GM03348 (cell line): ENCODE measurements around the gene JAZF1.

Experiments used
- DNase-seq: peaks from one replicate; pipeline ENCODE4 v3.0.0; 2012; ENCODE audit warnings: low spot score

The JAZF1 gene

GRCh38 chr7:28008911-28009310 lies 171.7 kb downstream of the JAZF1 start:
- no peak for DNase-seq

DNA sequence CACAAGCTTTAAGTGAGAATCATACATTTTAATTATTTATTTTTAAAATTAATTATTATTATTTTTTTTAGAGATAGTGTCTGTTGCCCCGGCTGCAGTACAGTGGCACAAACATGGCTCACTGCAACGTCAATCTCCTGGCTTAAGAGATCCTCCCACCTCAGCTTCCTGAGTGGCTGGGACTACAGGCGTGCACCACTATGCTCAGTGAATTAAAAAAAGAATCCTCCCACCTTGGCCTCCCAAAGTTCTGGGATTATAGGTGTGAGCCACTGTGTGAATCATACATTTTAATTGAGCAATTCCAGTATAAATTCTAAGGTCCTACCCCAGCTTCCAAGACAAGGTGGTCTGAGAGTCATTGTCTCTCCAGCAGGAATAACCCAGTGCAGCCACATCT lies 172.4 kb downstream of the JAZF1 start:
- no peak for DNase-seq

DNA sequence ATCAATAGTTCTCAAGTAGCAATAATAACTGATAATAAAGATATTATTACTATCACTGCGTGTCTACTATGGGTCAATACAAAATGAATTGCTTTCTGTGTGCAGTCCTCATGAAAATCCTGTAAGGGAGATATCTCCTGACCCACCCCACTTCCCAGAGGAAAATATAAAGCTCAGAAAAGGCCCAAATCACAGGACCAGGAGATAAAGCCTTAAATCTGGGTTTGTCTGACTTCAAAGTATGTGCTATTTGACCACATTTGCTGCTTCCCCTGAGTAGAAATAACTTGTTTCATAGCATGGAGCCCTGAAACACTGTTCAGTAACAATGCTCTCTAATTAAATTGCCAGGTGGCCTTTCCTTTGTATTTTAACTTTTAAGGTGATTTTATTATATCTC lies 174.1 kb downstream of the JAZF1 start:
- no peak for DNase-seq

DNA sequence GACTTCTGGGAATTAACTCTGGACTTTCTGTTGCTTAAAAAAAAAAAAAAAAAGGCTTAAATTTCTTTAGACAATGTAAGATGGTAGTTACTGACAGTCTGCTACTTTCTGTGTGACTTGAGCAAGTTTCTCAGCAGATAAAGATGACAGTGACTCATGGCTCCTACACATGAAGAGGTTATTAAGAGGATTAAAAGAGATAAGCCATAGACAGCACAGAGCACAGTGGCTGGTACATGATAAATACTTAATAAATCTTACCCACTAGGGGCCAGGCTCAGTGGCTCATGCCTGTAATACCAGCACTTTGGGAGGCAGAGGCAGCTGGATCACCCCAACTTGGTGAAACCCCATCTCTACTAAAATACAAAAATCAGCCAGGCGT lies 174.8 kb downstream of the JAZF1 start:
- DNase-seq, result no peak

DNA sequence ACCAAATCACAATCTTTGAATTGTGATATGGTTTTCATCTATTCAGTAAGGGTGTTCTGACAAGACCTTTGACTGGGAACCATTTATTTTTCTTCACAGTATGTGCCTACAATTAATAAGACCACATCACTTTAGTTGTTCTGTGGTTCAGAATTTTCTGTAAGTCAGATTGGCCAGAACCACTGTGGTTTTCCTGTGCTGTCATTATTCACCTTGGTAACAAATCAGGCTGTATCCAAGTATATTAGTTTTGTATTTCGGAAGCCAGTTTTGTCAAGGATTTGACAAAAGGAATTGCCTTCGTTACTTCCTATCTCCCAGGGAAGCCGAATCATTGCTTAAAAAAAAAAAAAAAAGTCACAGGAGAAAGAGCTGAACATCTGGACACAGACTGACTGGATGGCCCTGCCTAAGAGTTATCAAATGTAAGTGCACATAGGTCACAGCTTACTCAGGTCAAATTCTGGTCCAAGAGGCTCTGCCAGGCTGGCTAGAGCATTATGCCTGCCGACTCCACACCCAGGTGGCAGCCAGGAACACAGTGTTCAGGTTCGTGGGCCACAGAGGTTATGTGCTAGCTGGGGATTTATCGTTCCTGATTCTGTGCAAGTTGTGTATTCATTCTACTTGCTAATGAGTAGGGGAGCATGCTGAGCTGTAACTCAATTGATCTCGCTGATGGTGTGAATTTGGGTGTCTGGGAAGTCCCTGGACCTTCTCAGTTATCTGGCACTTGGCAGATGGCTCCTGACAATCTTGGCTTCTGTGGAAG lies 175.3 kb downstream of the JAZF1 start:
- DNase-seq, result no peak

DNA sequence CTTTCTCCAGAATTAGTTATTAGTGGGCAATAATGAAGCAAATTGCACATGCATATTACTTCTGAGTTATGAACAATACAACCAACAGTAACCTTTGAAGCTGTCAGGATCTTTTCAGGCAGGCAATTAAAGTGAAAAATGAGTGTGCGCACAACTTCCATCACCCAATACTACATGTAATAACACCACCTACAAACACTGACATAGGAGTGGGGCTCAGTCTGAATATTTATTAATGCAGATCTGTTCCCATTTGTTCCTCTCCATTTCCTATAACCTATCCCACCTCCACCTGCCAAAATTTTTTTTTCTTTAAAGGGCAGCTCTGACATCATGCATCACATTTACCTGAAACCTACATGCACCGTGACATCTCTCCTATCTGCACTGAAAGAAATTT lies 177.2 kb downstream of the JAZF1 start:
- DNase-seq, result no peak

DNA sequence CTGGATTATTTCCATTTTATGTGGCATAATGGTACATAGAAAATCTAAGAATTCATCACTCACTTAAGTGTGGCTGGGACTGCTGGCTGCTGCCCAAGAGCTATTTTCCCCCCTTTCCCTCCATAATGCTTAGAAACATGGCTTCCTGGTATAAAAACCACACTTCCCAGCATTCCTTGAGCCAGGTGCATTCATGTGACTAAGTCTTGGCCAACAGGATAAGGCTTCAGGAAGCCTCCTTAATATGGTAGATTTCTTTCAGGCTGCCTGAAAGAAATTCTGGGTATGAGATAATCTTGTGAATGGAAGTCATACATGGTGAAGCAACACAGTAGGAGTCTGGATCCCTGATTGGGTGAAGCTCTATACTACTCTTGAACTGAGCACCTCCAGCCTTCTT lies 178.0 kb downstream of the JAZF1 start:
- DNase-seq, result no peak

DNA sequence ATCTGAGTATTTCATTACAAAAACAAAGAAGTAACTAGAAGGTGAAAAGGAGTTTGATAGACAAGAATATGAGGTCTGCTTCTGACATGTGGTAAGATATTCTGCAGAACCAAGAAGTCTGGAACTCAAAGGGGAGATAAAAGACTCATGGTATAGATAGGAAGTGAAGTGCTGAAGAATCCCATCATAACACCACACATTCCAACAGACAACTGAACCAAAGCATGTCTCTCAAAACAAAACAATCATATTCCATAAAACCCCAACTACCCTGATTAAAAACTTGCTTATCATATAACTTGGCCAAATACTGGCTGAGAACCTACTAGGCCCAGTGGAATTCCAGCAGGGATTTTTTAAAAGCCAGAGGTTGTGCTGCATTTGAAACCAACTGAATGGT lies 178.7 kb downstream of the JAZF1 start:
- no peak for DNase-seq

GRCh38 chr7:27999829-28000228 lies 180.8 kb downstream of the JAZF1 start:
- no peak for DNase-seq

DNA sequence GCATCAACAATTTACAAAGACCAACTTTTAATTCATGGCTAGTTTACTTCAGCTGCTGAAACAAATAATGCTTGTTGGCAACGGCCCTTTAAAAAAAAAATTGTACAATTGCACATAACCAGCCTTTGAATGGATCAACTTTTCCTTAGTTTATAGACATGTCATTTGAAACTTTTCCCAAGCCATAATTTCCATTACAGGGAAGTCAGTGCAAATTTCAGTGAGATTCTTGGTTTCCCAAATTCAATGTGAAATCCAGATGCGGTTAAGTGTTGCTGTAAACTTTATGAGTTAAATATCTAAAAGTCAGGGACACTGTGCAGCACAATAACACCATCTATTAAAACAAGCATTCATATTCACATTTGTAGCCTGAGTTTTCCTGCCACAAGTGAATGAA lies 182.2 kb downstream of the JAZF1 start:
- DNase-seq, result no peak

GRCh38 chr7:27997188-27997707 lies 183.3 kb downstream of the JAZF1 start:
- DNase-seq, result no peak

GRCh38 chr7:27996141-27996540 lies 184.5 kb downstream of the JAZF1 start:
- no peak for DNase-seq

- no peak for DNase-seq
These were observed 185.4 kb downstream of the JAZF1 start for GRCh38 chr7:27995228-27995627.

GRCh38 chr7:27994639-27995038 lies 186.0 kb downstream of the JAZF1 start:
- DNase-seq, result peak; percentile 46

GRCh38 chr7:27992755-27993493 lies 187.7 kb downstream of the JAZF1 start:
- no peak for DNase-seq

DNA sequence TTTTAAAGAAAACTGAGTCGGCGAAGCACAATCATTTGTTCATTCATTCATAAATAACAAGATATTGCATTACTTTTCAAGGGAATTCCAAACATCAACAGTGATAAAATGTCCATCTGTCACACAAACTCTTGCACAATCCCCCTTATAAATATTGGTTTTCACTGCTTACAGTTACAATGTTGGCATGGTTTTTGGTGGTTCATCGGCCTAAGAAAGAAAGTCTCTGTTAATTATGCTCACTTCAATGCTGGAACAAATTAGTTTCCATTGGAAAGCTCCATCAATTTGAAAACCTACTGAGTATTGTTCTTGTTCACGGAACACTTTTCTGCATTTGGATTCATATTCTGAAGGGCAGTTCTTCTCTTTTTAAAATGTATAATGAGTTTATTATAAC lies 188.5 kb downstream of the JAZF1 start:
- DNase-seq, result no peak

DNA sequence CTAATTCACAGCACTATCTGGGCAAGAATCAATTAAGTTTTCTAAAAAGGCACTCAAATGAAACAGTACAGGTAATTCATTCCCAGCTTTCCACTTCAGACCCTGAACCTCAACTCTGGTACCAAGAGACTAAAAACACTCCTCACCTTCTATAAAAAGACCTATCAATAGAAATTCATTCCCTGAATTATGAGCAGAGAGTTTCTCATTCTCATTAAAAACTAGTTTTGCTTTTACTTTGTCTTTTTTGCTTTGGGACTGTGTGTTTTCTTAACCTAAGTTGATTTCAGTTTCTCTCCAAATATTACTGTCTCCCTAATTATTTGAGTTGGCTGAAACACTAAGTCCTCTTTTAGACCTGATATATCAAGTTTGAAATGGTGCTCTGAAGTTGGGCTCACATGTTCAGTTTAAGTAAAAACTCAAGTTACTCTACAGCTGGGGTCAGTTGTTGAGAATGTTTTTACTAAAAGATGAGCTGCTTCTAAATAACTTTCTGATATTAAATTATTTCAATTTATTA lies 189.5 kb downstream of the JAZF1 start:
- DNase-seq, result no peak

GRCh38 chr7:27976531-27976930 lies 204.1 kb downstream of the JAZF1 start:
- no peak for DNase-seq

GRCh38 chr7:27973625-27974024 lies 207.0 kb downstream of the JAZF1 start:
- no peak for DNase-seq

DNA sequence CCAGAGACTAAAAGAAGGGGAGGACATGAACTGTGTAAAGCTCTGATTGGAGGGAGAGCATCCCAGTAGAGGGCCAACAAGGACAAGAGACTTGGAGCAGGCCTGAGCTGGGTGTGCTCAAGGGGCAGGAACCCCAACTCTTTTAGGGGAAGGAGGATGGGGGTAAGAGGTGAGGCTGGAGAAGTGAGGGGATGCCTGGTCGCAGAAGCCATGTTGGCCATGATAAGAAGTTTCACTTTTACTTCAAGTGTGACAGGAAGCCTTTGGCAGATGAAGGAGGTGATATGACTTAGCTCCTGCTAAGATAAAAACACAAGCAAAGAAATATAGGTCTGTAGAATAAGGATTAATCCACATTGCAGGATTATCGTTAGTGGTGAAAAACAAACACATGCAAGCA lies 208.3 kb downstream of the JAZF1 start:
- no peak for DNase-seq

DNA sequence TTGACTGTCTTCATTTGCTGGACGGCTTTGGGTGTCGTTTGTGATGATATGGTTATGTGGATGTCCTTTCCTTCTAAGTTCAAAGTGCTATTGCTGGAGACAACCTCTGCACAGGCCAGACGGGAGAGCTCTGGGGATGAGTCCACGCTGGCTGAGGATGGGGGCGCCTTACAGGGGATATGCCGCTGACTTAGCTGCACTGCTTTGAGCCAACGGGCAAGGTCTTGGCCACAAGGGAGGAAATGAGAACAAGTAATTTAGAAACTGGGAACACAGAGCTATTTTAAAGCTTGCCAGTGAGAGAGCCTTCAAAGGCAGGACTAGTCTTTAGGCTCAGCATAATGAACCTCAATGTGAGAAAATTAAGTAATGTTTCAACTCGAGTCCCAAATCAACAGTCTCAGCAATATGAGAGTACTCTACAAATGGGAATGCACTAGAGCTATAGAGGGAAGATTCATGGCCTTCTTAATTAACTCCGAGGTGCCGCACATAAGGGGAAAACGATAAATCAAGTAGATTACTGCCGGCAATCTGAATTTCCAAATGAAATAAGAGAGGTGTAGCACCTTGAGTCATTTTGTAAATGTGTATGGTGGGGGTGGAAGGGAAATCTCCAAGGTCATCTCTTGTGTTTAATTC lies 209.3 kb downstream of the JAZF1 start:
- no peak for DNase-seq

- DNase-seq, result no peak
These were observed 210.2 kb downstream of the JAZF1 start for GRCh38 chr7:27970350-27970749.

DNA sequence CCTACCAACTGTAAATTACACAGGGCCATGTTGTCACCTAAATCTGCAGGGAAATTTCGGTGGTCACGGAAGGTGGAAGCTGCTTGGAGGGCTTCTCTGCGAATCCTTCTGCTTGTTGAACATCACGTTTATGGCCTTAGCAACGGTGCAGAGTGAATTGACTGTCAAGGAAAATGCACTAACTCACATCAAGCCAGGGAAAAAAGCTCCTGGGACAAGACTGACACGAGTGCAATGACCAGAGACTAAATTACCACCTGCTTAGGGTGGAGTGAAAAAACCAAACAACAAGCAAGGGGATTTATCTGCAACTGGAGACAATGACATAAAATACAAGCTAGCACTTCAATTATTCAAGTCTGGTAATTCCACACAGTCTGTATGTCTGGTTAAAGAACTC lies 211.2 kb downstream of the JAZF1 start:
- DNase-seq, result no peak
